Colon (tissue), 2 donors: ENCODE results near the gene ITGB8.
A peak's percentile ranks its signal among the peaks of the same experiment; 100 is the strongest.

Experiments
- FAIRE-seq: peaks from 2 replicates; lab custom pipeline; 2012; peaks lifted over from hg19 to GRCh38; lab: Jason Lieb, UNC
- donor health status: control.
- donor health status: control.

The ITGB8 gene

DNA sequence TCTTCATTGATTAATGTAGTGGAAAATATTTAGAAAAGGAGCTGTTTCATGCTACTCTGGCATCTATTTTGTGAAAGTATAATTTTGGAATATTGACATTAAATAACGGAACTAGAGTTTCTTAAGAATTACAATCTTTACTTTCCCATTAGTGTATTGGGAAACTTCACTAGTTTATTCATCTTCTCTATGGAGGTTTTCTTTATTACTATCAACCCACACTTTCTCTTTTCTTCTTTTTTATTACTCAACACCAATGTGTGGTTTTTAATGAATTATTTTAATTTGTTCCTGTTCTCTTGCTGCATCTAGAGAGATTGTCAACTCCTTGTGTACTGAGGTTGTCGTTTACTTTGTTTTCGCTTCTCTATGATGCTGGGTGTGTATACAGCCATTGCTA is 20.4 kb upstream of the ITGB8 start:
- FAIRE-seq: peak; percentile 10

DNA sequence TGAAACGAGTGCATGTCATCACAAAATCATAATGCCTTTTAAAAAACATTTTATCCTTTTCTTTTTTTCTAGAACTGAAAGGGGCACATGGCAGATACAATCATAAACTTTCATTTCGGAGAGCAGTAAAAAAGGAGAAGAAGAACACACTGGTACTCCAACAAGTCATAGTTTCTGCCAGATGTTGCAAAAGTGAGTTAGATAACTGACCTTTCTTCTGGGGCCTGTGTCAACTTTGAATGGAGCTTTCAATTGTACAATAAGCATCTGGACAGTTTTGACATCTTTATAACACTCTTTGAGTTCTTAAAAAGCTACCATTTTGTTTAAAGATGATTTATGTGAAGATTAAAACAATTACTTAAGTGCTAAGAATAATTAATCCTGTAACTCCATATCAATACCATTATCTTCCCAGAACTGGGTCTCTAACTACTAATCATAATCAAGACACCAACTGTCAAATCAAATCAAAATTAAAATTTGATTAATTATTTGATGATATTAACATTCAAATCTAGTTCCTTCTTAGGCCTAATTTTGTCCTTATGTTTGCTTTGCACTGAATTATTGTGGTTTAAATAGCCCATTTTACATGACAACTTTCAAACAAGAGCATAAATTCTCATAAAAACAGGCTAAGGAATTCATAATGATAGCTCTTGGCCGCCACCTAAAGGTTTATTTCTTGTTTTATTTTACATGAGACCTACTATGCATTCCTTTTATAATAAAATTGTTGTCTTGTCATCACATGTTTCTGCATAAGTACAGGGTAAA is 19.5 kb upstream of the ITGB8 start:
- FAIRE-seq: peak; percentile 74

DNA sequence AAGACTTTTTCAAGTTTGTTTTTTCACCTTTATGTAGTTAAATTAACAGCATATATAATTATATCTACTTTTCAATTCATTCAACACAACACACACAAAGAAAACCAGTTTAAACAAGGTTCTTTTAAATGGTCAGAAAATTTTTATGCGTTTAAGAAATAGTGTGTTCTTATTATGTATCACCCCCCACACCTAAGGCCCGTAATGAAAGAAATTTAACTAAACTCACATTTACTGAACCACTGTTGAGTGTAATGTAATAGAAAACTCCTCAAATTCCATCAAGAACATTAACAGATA is 19.0 kb upstream of the ITGB8 start:
- no peak for FAIRE-seq

- no peak for FAIRE-seq
Measured at GRCh38 chr7:20312562-20312961, 18.1 kb upstream of the ITGB8 start.

DNA sequence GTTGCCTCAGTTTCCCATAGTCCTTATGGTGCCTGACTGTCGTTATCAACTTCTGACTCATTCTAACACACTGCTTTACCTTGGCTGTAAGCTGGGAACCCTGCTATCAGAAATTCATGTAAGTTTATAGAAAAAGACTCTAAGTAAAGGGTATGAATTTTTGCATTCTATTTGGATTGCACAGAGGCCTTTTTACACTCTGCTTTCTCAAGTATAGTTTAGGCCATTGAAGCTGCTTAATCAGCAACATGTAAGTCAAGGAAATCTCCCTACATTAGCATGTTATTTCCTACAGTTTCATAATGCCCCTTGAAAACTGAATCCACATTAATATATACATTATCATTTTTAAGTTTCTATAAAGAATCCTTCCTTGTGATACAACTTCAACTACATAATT is 17.1 kb upstream of the ITGB8 start:
- FAIRE-seq: no peak

DNA sequence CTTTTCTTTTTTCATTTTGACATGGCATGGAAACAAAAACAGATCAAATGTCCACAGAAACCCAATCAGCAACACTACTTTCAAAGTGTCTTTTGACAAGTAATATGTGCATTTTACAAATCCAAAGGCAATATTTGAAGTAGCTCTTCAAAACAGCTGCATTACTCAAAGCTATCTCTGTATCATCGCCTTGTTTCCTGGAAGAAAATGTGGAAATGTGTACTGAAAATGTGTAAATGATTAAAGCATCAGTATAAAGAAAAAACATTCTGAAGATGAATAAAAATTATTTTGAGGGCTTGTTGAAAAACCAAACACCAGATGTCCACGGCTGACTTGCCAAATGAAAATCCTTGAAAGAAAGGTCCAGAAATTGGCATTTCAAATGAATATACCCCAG is 16.5 kb upstream of the ITGB8 start:
- FAIRE-seq: no peak

DNA sequence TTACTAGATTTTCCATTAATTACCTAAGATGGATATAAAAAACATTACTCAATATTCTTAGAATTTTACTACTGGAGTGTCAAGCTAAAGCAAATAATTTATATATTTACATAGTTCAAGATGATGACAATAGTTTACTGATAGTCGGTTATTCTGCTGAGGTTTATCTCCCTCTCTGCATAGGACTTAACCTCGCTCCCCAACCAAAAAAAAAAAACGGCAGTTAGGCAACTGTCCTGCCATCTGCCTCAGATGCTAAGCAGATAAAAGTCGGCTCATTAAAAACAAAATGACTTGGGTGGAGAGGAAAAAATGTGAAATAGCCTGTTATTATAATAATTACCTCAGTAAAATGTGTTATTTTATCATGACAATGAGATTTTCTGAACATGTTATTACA is 14.0 kb upstream of the ITGB8 start:
- FAIRE-seq: no peak

GRCh38 chr7:20317413-20317812 is 13.3 kb upstream of the ITGB8 start:
- FAIRE-seq: no peak

DNA sequence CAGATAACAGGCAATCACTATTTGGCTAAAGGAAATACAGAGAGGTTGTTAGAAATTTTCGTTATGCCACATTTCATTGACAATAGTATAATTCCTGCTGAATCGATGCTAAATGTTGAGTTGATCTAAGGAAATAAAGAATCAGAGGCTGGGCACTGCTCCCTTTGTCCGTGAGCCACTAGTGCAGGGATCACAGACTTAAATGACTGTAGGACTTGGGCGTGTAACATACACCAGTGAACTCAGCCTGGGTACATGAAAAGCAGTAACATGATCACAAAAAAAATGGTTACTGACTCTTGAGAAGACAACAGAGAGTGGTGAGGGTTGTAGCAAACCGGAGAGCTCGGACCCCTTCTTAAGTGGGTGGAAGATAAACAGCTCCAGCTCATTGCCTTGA is 11.8 kb upstream of the ITGB8 start:
- no peak for FAIRE-seq

- no peak for FAIRE-seq
Measured at GRCh38 chr7:20320322-20320721, 10.4 kb upstream of the ITGB8 start.

DNA sequence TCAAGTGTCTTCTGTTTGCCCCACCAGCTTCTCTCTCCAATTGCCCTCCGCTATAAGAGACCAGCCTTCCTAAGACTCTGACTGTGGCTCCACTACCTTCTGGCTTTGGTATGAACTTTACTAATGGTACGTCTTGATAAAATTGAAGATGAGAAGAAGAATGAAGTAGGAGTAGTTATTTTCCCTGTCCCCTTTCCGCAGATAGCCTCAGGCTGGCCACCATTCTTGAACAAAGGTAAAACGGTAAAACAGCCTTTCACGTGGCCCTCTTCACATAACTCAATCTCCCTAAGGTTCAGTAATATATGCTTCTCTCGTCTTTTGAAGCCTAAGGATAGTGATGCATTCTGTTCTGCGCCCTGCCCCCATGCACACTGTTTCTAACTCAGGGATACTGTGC is 9.9 kb upstream of the ITGB8 start:
- FAIRE-seq: no peak

DNA sequence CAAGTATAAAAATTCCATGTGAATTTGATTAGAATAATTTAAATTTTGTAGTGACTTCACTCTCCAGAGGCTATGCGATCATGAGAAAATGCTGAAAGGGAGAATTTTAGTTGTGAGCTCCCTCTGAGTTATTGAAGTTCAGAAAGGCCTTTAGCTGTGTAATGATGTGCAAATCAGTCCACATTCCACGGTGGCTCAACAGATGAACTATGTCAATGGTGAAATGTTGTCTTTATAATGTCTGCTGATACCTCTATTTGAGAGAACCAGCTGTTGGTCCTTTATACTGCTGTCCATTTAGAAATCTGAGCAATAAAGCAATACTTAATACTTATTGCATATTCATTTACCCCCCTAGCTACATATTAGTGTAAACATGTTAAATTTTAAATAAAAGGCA is 7.1 kb upstream of the ITGB8 start:
- FAIRE-seq: no peak

GRCh38 chr7:20326342-20326741 is 4.4 kb upstream of the ITGB8 start:
- FAIRE-seq: no peak

GRCh38 chr7:20327055-20327454 is 3.6 kb upstream of the ITGB8 start:
- FAIRE-seq: no peak

DNA sequence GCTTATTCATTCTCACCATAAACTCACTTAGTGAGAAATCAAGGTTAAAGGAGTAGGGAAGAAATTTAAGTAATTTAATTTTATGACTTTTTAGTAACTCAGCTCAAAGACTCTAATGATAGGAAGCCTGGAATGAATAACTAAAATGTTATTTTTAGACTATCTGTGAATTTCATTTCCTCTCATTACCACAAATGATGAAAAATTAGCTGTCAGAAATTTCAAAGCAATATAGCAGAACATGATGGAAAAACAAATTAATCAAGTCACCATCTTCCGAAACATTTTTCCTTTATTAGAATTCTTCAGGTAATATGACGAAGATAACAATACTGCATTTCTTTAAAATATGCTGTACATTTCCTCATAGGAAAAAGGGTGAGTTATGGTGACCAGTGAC is 2.7 kb upstream of the ITGB8 start:
- FAIRE-seq: no peak

- FAIRE-seq: no peak
Measured at GRCh38 chr7:20328692-20329091, 2.0 kb upstream of the ITGB8 start.

DNA sequence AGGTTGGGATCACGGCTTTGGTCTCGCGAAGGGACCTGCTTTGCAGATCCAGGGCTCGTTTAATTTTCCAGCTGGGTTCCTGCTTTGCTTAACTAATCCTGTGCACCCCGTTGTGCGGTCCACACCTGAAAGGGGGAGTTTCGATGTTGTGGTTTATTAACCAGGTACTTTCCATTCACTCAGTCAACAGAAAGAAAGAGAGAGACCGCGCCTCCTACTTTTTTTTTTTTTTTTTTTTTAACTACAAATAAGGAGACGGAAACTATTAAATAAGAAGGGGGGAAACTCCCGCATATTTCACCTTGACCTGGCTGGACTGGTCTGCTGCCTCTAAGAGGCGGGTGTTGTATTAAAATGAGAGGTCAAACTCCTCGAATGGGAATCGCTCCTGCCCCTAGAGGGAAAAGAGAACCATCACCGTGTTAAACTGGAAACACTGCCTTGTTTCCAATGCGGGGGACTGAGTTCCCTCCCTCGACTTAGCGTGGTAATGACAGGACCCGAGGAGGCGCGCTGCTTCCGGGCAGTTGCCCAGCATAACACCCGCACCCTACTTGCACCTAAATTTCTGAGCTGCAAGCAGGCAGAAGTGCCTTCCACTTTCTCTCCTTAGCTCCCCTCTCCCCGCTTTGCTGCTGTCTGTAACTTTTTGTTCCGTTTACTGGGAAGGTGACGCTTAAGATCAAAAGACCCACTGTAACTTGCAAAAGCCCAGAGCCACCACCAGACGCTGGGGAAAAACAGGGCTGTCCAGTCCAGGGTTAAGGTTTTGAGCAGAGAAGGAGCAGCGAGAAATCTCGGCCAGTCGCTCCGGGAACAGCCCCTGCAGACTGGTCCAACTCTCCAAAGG is 1.1 kb upstream of the ITGB8 start:
- FAIRE-seq: no peak

- no peak for FAIRE-seq
Measured at GRCh38 chr7:20330928-20331909, 519 bp downstream of the ITGB8 start.

DNA sequence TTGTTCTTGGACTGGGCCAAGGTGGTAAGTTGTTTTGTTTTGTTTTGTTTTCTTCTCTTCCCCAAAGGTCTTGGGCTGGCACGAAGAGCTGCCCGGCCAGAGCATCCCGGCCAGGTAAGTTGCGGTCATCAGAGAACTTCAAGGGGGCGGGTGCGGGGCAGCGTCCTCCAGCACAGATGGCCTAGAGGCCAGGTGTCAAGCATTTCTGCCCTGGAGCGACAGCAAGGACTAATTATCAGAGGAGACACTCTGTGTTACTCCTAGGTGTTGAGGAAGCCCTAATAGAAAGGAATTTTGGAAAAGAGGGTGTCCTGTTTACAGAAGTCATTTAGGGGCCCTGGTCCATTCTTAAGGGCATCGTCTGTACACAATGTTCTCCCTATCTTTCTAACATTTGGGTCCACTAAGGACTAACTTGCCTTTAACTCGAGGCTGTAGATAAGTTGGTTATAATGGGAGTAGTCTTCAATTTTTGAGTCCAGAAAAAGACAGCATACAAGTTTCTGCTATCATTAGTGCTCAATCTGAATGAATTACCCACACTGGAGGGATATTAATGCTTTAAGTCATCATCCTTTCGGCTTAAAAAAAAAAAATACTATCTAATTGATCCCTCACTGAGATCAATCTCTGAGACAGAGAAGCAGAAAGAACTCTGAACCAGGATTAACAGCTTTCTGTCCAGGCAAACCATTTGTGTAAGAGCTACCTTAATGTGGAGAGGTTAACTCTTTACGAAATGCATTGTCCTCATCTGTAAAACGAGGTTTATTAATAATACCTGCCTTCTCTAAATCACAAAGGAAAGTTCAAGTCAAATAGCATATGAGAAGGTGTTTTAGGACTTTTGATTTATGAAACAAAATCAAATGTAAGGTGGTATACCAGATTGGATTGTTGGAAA is 1.5 kb downstream of the ITGB8 start:
- FAIRE-seq: no peak

DNA sequence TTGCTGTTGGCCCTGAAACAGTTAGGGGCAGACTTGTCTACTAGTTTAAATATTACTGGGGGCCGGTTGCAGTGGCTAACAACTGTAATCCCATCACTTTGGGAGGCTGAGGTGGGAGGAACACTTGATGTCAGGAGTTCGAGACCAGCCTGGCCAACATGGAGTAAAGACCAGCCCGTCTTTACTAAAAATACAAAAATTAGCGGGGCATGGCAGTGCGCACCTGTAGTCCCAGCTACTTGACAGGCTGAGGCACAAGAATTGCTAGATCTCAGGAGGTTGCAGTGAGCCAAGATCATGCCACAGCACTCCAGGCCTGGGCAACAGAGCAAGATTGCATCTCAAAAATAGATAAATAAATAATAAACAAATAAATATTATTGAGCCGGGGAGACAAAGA is 7.6 kb downstream of the ITGB8 start:
- no peak for FAIRE-seq

DNA sequence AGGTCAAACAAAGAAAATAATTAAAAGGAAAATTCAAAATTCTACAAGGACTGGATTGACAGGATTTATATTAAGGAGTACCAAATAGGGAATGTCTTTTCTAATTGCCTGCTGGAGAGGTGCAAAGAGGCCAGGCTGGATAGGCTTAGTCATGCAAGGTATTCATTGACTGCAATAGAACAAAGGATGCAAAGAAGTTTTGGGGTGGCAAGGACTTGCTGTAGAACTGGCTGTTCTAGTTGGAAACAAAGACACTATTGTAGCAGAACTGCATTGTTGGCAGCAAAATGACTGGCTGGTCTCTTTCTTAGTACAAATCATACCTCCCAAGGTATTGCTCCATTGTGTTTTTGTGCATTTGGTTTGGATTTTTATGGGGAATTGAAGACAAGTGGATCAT is 10.1 kb downstream of the ITGB8 start:
- FAIRE-seq: no peak

GRCh38 chr7:20343205-20343604 is 12.5 kb downstream of the ITGB8 start:
- FAIRE-seq: no peak
